IPS-18c (cell line): Measurements from ENCODE around the gene C15orf61.

Experiments used
- H3K4me3 ChIP-seq: 2 replicates; pipeline ENCODE4 v1.7.0; 2013; ENCODE audit warnings: low read depth, mild to moderate bottlenecking, low read length, moderate library complexity; ENCODE audit not compliant: insufficient read depth
- H3K9me3 ChIP-seq: one replicate; pipeline ENCODE4 v1.6.1; 2013; ENCODE audit warnings: mild to moderate bottlenecking, low read length, moderate library complexity; ENCODE audit not compliant: control insufficient read depth, insufficient read depth

The C15orf61 gene

GRCh38 chr15:67564021-67564967 is 43.4 kb downstream of the C15orf61 start:
- H3K9me3 ChIP-seq, result no peaks in the 10 kb centered on the region

GRCh38 chr15:67564968-67565345 is 44.0 kb downstream of the C15orf61 start:
- Histone ChIP-seq H3K9me3 (no peaks in the 10 kb centered on the region), H3K4me3 (no peak overlapping the region)

More at GRCh38 chr15:67564021-67564967, 43.4 kb downstream of the C15orf61 start:
- no peak overlapping the region for H3K4me3 ChIP-seq

- Histone ChIP-seq H3K4me3 (no peak overlapping the region), H3K9me3 (no peaks in the 10 kb centered on the region)
These were observed 48.7 kb downstream of the C15orf61 start for GRCh38 chr15:67569668-67570067.

GRCh38 chr15:67570875-67571647 is 50.1 kb downstream of the C15orf61 start:
- H3K4me3 ChIP-seq, result no peak overlapping the region
- no peaks in the 10 kb centered on the region for H3K9me3 ChIP-seq

- Histone ChIP-seq H3K4me3 (no peak overlapping the region), H3K9me3 (no peaks in the 10 kb centered on the region)
These were observed 50.9 kb downstream of the C15orf61 start for GRCh38 chr15:67571648-67572415.

- Histone ChIP-seq H3K9me3 (no peaks in the 10 kb centered on the region), H3K4me3 (no peak overlapping the region)
These were observed 52.3 kb downstream of the C15orf61 start for GRCh38 chr15:67573194-67573593.

- Histone ChIP-seq H3K4me3 (no peak overlapping the region), H3K9me3 (no peaks in the 10 kb centered on the region)
These were observed 54.1 kb downstream of the C15orf61 start for GRCh38 chr15:67575039-67575502.

- Histone ChIP-seq H3K9me3 (no peaks in the 10 kb centered on the region), H3K4me3 (no peak overlapping the region)
These were observed 57.2 kb downstream of the C15orf61 start for GRCh38 chr15:67578020-67578600.

GRCh38 chr15:67579164-67579563 is 58.2 kb downstream of the C15orf61 start:
- H3K4me3 ChIP-seq, result no peak overlapping the region
- no peaks in the 10 kb centered on the region for H3K9me3 ChIP-seq
